NT2/D1 (cell line): ENCODE measurements around the gene PDGFRA.

Experiments
- SUZ12 ChIP-seq: IDR thresholded peaks from 2 replicates; pipeline ENCODE4 v1.6.1; 2011; ENCODE audit not compliant: insufficient read length, insufficient read depth; ENCODE audit errors: extremely low read depth
- YY1 ChIP-seq: IDR thresholded peaks from 2 replicates; pipeline ENCODE4 v1.6.1; 2011; ENCODE audit not compliant: insufficient read length, insufficient read depth

DNA sequence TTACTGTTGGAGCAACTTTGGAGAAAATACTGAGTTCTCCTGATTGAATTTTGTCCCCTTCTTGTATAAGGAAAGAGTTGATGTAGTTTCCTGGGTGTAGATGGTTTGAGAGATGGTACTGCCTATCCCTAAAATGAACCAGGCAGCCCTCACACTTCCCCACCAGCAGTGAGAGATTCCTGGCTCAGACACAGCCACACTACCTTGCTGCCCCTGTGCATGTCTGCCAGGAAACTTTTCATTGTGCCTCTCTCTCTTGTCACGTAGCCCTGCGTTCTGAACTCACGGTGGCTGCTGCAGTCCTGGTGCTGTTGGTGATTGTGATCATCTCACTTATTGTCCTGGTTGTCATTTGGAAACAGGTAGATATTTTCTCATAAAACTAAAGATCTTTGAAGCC lies 45.2 kb downstream of the PDGFRA start:
- TF ChIP-seq YY1 (no peak), SUZ12 (no peak)
